Activated naive CD4-positive, alpha-beta T cell treated with anti-CD3 and anti-CD28 coated beads for 36 hours (primary cell): Measurements from ENCODE around the gene STK38L. TPM values are rescaled to one million over a fixed set of nuclear protein-coding genes. Genes with fewer than 3 reads are reported as not detected.

Experiments
- CTCF ChIA-PET: fragments of 350-600 bp; sonication (Branson Sonifier 250); formaldehyde crosslinking; loops from one replicate; lab custom pipeline; 2021; ENCODE audit warnings: antibody characterized with exemption; lab: Charles Lee
- DNase-seq: peaks from one replicate; pipeline ENCODE4 v3.0.0-alpha.2; 2020
- H3K27ac Mint-ChIP-seq: one replicate; pipeline ENCODE4 v1.8.0; 2021; ENCODE audit warnings: mild to moderate bottlenecking, mixed read lengths
- H3K27me3 Mint-ChIP-seq: one replicate; pipeline ENCODE4 v1.8.0; 2021; ENCODE audit warnings: low read depth, mixed read lengths
- H3K36me3 Mint-ChIP-seq: one replicate; pipeline ENCODE4 v1.8.0; 2021; ENCODE audit warnings: low read depth, mixed read lengths
- H3K4me1 Mint-ChIP-seq: one replicate; pipeline ENCODE4 v1.8.0; 2021; ENCODE audit warnings: low read depth, mixed read lengths
- H3K4me3 Mint-ChIP-seq: one replicate; pipeline ENCODE4 v1.8.0; 2021; ENCODE audit warnings: mild to moderate bottlenecking, moderate library complexity, mixed read lengths
- H3K9me3 Mint-ChIP-seq: one replicate; pipeline ENCODE4 v1.8.0; 2021; ENCODE audit warnings: mixed read lengths
- intact Hi-C: fragments of 100-400 bp; cut with micrococcal nuclease; formaldehyde crosslinking; loops from one replicate; pipeline ENCODE4 v1.15.1; 2023
- total RNA-seq, 2 experiments: library from RNA; stranded (reverse); gene quantifications; one replicate each; pipeline ENCODE4 v1.2.3, GENCODE V29; 2021

The STK38L gene
- total RNA-seq, 2 experiments from 2014 or later: 21.3 to 21.4 TPM

DNA sequence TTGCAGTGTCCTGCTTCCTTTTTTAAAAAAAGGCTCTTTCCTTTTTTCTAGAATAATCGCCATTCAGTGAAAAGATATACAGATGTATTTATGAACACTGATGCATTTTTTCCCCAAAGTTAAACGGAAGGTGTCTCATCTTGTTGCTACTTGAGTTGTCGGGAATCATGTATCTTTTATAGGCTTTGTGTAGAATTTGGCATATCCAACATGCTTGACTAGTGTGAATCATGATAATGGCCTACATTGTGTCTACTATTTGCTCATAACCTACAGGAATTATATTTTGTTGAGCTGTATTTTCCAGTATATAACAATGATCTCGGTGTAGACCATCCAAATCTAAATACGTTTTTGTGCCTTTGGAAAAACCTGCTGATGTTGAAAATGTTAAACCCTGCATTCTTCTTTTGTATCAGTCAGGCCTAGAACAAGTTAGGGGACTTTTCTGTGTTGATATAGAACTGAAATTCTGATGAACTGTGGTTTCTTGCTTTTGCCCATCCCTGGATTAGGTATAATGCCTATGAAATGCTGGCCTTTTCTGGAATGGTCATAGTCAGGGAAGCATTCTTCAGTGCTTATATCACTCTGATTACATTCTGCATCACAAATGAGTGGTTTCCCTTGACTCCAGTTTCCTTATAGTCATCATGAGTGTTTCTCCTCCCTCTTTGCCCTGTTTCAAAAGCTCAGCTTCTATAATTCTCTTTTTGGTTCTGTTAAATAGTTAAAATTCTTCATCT, 99.3 kb downstream of the STK38L start:
- H3K4me3 Mint-ChIP-seq: no peak overlapping the region
- peaks cover 3% of the 10 kb centered on the region for H3K4me1 Mint-ChIP-seq
- no peak overlapping the region for H3K27ac Mint-ChIP-seq
- no peaks in the 10 kb centered on the region for H3K36me3 Mint-ChIP-seq
- DNase-seq: no peak
- intact Hi-C loops: no loop called here
- H3K9me3 Mint-ChIP-seq: no peaks in the 10 kb centered on the region
- peaks cover 16% of the 10 kb centered on the region for H3K27me3 Mint-ChIP-seq
- CTCF ChIA-PET: no interaction called here

DNA sequence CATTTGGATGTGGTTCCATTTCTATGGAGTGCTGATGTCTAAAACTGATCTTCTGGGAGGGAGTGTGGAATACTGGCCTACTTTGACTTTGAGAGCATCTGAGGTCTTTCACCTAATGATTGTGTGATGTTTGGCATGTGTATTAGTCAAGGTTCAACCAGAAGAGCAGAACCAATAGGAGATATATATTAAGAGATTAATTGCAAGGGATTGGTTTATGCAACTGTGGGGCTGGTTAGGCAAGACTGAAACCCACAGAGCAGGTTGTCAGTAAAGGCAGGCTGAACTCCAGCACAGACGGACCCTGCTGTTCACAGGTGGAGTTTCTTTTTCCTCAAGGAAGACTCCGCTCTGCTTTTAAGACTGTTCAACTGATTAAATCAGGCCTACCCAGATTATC, 100.2 kb downstream of the STK38L start:
- no peak overlapping the region for H3K4me3 Mint-ChIP-seq
- intact Hi-C loops: no loop called here
- H3K4me1 Mint-ChIP-seq: no peaks in the 10 kb centered on the region
- no peak for DNase-seq
- H3K27ac Mint-ChIP-seq: no peak overlapping the region
- no peaks in the 10 kb centered on the region for H3K36me3 Mint-ChIP-seq
- peaks cover 16% of the 10 kb centered on the region for H3K27me3 Mint-ChIP-seq
- H3K9me3 Mint-ChIP-seq: no peaks in the 10 kb centered on the region
- CTCF ChIA-PET: no interaction called here

DNA sequence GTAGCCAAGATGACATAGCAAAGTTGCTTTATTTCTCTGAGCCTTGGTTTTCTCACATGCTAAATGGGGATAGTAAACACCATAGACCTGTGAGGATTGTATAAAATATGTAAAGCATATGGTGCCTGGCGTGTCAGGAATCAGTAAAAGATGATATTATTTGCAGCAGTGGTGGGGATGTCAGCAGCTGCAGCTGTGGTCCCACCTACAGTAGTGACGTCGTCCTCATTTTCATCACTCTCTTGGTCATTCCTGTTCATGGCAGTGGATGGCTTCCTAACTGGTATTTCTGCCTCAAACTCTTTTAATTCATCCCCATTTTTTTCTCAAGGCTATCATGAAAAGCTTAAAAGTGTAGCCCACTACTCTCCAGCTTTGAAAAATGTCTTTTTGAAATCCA, 100.7 kb downstream of the STK38L start:
- Mint-ChIP-seq H3K36me3 (no peaks in the 10 kb centered on the region), H3K9me3 (no peaks in the 10 kb centered on the region), H3K4me3 (no peak overlapping the region), H3K27ac (no peak overlapping the region), H3K27me3 (peaks cover 14% of the 10 kb centered on the region), H3K4me1 (no peaks in the 10 kb centered on the region)
- intact Hi-C loops: no loop called here
- CTCF ChIA-PET: no interaction called here
- DNase-seq: no peak

- no peaks in the 10 kb centered on the region for H3K9me3 Mint-ChIP-seq
- no peak overlapping the region for H3K4me3 Mint-ChIP-seq
- CTCF ChIA-PET: no interaction called here
- H3K4me1 Mint-ChIP-seq: no peaks in the 10 kb centered on the region
- H3K36me3 Mint-ChIP-seq: no peaks in the 10 kb centered on the region
- peaks cover 12% of the 10 kb centered on the region for H3K27me3 Mint-ChIP-seq
- no peak for DNase-seq
- intact Hi-C loops: no loop called here
- H3K27ac Mint-ChIP-seq: no peak overlapping the region
Measured at GRCh38 chr12:27345376-27345775, 101.3 kb downstream of the STK38L start.

DNA sequence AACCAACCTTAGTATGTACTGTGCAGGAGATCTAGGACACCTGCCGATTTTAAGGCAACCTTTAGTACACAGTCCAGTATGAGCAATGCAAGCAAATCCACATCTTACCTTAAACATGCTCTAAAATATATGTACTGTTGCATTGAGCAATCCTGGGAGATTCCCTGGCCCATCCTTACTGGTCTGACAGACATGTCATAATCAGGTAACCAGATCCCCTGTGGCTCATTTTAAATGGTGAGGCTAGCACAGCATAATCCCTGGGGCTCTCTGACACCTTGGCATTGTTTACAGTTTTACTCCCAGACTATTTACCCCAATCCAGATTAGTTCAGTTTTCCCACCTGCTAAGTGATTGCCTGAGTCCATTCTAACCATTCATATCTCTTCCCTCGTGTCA, 103.7 kb downstream of the STK38L start:
- Mint-ChIP-seq H3K4me3 (no peak overlapping the region), H3K27me3 (peaks cover 12% of the 10 kb centered on the region), H3K9me3 (no peaks in the 10 kb centered on the region), H3K27ac (no peak overlapping the region), H3K4me1 (no peaks in the 10 kb centered on the region), H3K36me3 (no peaks in the 10 kb centered on the region)
- DNase-seq: no peak
- CTCF ChIA-PET: interaction anchor here (1.0 to 1.3 kb wide), 2 partner anchors 24 to 41 kb away, joined by 3 read pairs; no protein-coding TSS in a partner anchor
- intact Hi-C loops: no loop called here

DNA sequence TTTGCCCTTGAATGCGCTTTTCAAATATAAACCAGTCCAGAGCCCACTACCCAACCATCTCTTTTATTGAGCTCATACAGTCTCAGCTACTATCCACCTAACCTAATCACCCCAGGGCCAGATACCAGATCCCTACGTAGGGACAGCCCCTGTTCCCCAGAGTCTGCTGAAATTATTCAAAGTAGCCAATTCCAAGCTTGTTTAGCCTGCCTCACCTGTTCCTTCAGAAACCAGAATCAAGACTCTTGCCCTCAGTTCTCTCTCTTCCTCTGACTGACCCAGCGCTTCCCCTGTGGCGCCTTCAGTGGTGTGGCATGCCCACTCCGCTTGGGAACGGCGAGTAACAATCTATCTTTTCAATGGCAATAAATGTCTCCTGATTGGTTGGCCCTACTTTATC, 107.4 kb downstream of the STK38L start:
- CTCF ChIA-PET: no interaction called here
- Mint-ChIP-seq H3K27ac (no peak overlapping the region), H3K27me3 (peaks cover 12% of the 10 kb centered on the region), H3K4me3 (no peak overlapping the region), H3K4me1 (no peaks in the 10 kb centered on the region), H3K36me3 (no peaks in the 10 kb centered on the region), H3K9me3 (no peaks in the 10 kb centered on the region)
- no peak for DNase-seq
- intact Hi-C loops: no loop called here

DNA sequence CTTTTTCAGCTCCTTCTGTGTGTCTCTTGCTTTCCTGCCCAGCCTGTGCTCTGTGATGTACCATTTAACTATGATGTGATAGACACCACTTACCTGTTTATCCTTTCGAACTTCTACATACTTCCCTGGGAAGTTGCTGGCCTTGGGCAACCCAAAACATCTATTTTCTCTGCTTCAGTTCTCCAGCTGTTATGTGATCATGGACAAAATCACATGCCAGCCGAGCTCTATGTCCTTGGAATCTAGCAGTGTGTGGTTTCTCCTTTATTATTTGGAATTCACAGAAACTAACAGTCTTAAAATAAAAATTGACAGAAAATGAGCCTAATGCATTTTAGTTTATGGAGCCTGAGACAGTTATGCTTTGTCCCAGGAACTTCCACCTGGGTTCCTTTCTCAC, 111.4 kb downstream of the STK38L start:
- Mint-ChIP-seq H3K27ac (no peak overlapping the region), H3K36me3 (no peaks in the 10 kb centered on the region), H3K4me3 (no peak overlapping the region), H3K9me3 (no peaks in the 10 kb centered on the region), H3K4me1 (no peaks in the 10 kb centered on the region), H3K27me3 (peaks cover 4% of the 10 kb centered on the region)
- DNase-seq: no peak
- intact Hi-C loops: no loop called here
- CTCF ChIA-PET: interaction anchor here (0.6 kb wide), 1 partner anchor 78 kb away, joined by 3 read pairs; no protein-coding TSS in a partner anchor

- Mint-ChIP-seq H3K4me3 (no peak overlapping the region), H3K27me3 (peaks cover 4% of the 10 kb centered on the region), H3K27ac (no peak overlapping the region), H3K9me3 (no peaks in the 10 kb centered on the region), H3K36me3 (no peaks in the 10 kb centered on the region), H3K4me1 (no peaks in the 10 kb centered on the region)
- DNase-seq: no peak
- CTCF ChIA-PET: no interaction called here
- intact Hi-C loops: no loop called here
Measured at GRCh38 chr12:27355979-27356378, 111.9 kb downstream of the STK38L start.

DNA sequence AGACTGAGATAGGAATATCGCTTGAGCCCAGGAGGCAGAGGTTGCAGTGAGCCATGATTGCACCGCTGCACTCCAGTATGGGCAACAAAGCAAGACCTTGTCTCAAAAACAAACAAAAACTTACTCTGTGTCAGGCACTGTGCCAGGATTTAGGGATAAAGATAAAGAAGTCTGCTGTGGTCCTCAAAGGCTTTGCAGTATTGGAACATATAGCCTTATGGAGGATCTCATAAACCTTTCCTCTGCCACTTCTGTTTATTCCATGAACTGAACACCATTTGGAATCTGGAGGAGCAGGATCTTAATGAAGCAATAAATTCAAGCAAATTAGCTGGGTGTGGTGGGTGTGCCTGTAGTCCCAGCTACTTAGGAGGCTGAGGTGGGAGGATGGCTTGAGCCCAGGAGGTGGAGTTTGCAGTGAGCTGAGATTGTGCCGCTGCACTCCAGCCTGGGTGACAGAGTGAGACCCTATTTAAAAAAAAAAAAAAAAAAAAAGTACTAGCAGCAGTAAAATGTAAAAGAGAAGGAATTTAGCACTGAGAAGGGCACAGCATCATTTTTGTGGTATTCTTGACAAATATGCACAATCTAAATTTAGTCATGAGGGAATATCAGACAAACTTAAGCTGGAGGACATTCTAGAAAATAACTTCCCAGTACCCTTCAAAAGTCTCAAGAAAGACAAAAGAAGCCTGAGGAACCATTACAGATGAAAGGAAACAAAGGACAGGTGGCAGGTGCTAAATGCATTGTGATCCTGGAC, 115.7 kb downstream of the STK38L start:
- no peaks in the 10 kb centered on the region for H3K36me3 Mint-ChIP-seq

DNA sequence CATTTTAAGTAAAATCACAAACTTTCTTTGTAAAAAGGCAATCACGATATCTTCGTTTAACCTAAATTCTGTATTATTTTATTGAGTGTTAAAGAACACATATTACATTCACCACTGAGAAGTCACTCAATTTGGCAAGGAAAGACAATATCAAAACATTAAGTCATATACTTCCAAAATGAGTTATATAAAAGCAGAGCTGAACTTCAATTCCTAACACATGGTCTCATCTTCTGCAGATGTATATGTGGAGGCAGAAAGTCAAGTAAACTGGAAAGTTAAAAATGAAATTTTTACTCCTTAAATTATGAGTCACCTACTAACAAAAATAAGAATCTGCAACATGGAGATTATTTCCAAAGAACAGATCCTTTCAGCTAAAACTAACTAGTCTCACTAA, 117.3 kb downstream of the STK38L start:
- no peak overlapping the region for H3K27ac Mint-ChIP-seq
- no peaks in the 10 kb centered on the region for H3K4me1 Mint-ChIP-seq
- H3K27me3 Mint-ChIP-seq: peaks cover 19% of the 10 kb centered on the region
- no peaks in the 10 kb centered on the region for H3K36me3 Mint-ChIP-seq
- no peak overlapping the region for H3K4me3 Mint-ChIP-seq
- DNase-seq: no peak
- H3K9me3 Mint-ChIP-seq: no peaks in the 10 kb centered on the region
- CTCF ChIA-PET: interaction anchor here (0.7 kb wide), 2 partner anchors 17 to 276 kb away, joined by 3 read pairs; no protein-coding TSS in a partner anchor
- intact Hi-C loops: no loop called here

More for the DNA sequence above, 115.7 kb downstream of the STK38L start:
- H3K27me3 Mint-ChIP-seq: peaks cover 19% of the 10 kb centered on the region
- H3K9me3 Mint-ChIP-seq: no peaks in the 10 kb centered on the region
- no peak overlapping the region for H3K27ac Mint-ChIP-seq
- H3K4me3 Mint-ChIP-seq: no peak overlapping the region
- H3K4me1 Mint-ChIP-seq: no peaks in the 10 kb centered on the region
- CTCF ChIA-PET: interaction anchor here (0.7 kb wide), 1 partner anchor 52 kb away, joined by 3 read pairs; no protein-coding TSS in a partner anchor
- intact Hi-C loops: no loop called here
- no peak for DNase-seq

- H3K4me1 Mint-ChIP-seq: no peaks in the 10 kb centered on the region
- intact Hi-C loops: no loop called here
- no peak for DNase-seq
- H3K9me3 Mint-ChIP-seq: no peaks in the 10 kb centered on the region
- H3K27ac Mint-ChIP-seq: no peak overlapping the region
- no peak overlapping the region for H3K4me3 Mint-ChIP-seq
- H3K36me3 Mint-ChIP-seq: no peaks in the 10 kb centered on the region
- CTCF ChIA-PET: no interaction called here
- peaks cover 12% of the 10 kb centered on the region for H3K27me3 Mint-ChIP-seq
Measured at GRCh38 chr12:27366621-27367020, 122.5 kb downstream of the STK38L start.

GRCh38 chr12:27367078-27367477, 123.0 kb downstream of the STK38L start:
- Mint-ChIP-seq H3K9me3 (no peaks in the 10 kb centered on the region), H3K4me1 (no peaks in the 10 kb centered on the region)

More at GRCh38 chr12:27367078-27367477, 123.0 kb downstream of the STK38L start:
- intact Hi-C loops: no loop called here
- DNase-seq: no peak
- CTCF ChIA-PET: no interaction called here
- H3K27ac Mint-ChIP-seq: no peak overlapping the region
- no peak overlapping the region for H3K4me3 Mint-ChIP-seq
- H3K27me3 Mint-ChIP-seq: peaks cover 8% of the 10 kb centered on the region
- H3K36me3 Mint-ChIP-seq: no peaks in the 10 kb centered on the region
